ENCODE results near the gene SOX18.

Gene SOX18

DNA sequence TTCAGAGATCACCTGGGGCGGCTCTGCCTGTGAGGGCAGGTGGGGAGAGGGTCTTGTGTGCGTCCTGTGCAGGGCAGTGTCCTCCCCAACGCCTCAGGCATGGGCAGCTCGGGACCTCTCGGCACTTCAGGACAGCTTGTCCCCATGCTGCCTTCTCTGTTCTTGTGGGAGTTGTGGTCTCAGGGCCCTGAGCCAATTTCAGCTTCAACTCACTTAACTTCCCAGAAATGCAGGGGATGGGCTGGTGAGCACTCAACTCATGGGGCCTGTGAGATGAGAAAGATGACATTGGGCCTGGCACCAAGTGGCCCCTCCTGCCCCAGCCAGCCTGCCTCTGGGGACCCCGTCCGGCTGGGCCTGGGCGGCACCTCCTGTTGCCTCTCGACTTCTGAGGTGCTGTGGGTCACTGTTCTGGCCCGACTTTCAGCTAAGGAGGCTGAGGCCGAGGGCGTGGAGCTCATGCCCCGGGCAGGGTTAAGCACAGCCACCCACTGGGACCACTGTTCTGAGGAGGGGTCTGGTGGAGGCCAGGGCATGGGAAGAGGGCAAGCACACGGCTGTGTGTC lies 23.1 kb upstream of the SOX18 start:
- peaks cover 21% of the 10 kb centered on the region for H3K36me3 ChIP-seq (ENCODE audit: control insufficient read depth, insufficient read depth, low read length)
- no peaks in the 10 kb centered on the region for H3K9me3 ChIP-seq (ENCODE audit: control insufficient read depth, insufficient read depth, low read length)
- H3K27me3 ChIP-seq (ENCODE audit: control insufficient read depth, insufficient read depth, low read length): no peaks in the 10 kb centered on the region
- no peak overlapping the region for H3K9ac ChIP-seq (ENCODE audit: low read depth, low read length)
- peaks cover 2% of the 10 kb centered on the region for H3K4me1 ChIP-seq (ENCODE audit: control insufficient read depth, insufficient read depth, low read length)
- H3K4me3 ChIP-seq (ENCODE audit: low read depth, low read length): no peak overlapping the region

DNA sequence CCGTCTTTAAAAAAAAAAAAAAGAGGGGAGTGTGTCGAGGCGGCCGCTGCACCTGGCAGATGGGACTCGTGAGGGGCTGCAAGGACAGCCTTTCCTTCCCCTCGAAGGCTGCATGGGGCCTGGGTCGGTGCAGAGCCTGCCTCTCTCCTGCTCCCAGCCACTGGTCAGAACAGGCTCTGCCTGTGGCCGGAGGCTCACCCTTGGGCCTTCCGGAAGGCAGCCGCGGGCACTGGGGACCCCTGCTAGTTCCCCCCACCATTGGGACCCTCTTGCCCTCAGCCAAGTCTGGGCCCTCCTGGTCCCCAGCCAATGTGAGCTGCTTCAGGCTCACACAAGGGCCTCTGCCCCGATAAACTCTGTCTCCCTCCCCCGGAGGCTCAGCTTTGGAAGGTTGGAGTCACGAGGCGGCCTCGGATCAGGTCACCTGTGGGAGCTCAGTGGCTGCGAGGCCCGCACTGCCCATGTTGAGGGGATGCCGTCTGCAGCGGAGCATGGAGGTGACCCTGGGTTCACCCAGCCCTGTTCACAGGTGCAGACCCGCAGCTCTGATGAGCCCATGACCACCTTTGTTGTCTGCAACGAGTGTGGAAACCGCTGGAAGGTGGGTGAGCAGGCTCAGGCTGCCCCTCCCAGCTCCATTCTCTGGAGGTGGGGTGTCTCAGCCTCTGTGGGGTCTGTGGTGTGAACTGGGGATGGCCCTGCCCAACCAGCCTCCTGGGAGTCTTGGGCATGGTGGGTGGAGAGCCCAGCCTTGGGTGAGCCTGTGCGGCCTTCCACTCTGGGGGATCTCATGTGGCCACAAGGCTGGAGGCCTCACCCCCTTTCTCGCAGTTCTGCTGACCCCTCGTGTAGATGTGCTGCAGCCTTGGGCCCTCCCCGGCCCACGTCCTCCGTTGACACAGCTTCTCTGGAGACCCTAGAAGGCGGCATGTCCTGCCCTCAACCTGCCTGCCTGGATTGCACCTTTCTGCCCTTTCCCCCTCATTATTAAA lies 22.2 kb upstream of the SOX18 start:
- Histone ChIP-seq H3K36me3 (ENCODE audit: control insufficient read depth, insufficient read depth, low read length) (peaks cover 21% of the 10 kb centered on the region), H3K4me1 (ENCODE audit: control insufficient read depth, insufficient read depth, low read length) (peaks cover 2% of the 10 kb centered on the region)

DNA sequence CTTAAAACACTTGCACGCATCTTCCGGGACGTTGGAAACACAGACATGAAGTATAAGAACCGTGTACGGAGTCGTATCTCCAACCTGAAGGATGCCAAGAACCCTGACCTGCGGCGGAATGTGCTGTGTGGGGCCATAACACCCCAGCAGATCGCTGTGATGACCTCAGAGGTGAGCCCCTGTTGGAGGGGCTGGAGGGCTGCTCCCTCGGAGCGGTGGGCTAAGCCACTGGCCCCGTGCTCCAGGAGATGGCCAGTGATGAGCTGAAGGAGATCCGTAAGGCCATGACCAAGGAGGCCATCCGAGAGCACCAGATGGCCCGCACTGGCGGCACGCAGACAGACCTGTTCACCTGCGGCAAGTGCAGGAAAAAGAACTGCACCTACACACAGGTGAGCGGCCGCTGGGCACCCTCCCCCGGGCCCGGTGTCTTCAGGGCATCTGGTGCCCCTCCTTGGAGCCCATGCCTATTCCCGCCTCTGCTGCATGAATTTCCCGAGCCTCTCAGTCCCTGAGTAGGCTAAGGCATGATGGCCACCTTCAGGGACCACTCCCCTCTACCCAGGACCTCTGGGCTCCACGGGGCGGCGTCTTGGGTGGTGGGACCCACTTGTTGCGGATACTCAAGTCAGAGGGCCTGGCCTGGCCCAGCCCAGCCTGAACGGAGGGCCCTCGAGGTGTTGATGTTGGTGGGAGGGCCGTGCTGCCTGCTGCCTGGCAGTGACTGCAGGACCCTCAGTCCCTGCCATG lies 21.0 kb upstream of the SOX18 start:
- H3K27me3 ChIP-seq (ENCODE audit: control insufficient read depth, insufficient read depth, low read length): no peaks in the 10 kb centered on the region
- no peak overlapping the region for H3K4me3 ChIP-seq (ENCODE audit: low read depth, low read length)
- peaks cover 21% of the 10 kb centered on the region for H3K36me3 ChIP-seq (ENCODE audit: control insufficient read depth, insufficient read depth, low read length)
- no peaks in the 10 kb centered on the region for H3K9me3 ChIP-seq (ENCODE audit: control insufficient read depth, insufficient read depth, low read length)
- peaks cover 2% of the 10 kb centered on the region for H3K4me1 ChIP-seq (ENCODE audit: control insufficient read depth, insufficient read depth, low read length)
- H3K9ac ChIP-seq (ENCODE audit: low read depth, low read length): no peak overlapping the region

More for the DNA sequence above, 22.2 kb upstream of the SOX18 start:
- H3K9me3 ChIP-seq (ENCODE audit: control insufficient read depth, insufficient read depth, low read length): no peaks in the 10 kb centered on the region
- H3K4me3 ChIP-seq (ENCODE audit: low read depth, low read length): no peak overlapping the region
- H3K27me3 ChIP-seq (ENCODE audit: control insufficient read depth, insufficient read depth, low read length): no peaks in the 10 kb centered on the region
- H3K9ac ChIP-seq (ENCODE audit: low read depth, low read length): no peak overlapping the region

DNA sequence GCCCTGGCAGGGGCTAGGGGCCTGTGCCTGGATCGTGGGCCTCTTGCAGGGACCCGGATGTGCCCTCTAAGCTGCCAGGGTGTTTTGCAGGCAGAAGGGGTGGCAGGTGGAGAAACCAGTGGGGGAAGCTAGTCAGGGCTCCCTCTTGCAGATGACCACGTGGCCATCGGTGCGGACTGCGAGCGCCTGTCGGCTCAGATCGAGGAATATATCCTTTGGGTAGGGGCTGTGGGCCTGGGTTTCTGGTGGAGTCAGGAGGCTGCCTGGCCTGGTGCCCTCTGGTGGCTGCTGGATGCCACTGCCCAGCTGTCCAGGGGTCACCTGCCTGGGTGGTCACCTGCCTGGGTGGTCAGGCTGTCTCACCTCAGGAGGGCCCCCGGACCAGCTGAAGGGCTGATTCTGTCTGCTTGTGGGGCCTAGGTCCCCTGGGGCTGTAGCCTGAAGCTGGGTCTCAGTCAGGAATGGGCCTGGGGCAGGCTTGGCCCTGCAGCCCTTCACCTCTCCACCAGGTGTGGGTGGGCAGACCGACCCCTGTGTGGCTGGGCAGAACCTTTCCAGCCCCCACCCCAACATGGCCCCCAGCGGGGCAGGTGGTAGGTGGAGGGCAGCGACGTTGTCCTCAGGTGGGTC lies 20.3 kb upstream of the SOX18 start:
- H3K9ac ChIP-seq (ENCODE audit: low read depth, low read length): no peak overlapping the region
- no peak overlapping the region for H3K4me3 ChIP-seq (ENCODE audit: low read depth, low read length)
- H3K9me3 ChIP-seq (ENCODE audit: control insufficient read depth, insufficient read depth, low read length): no peaks in the 10 kb centered on the region
- peaks cover 21% of the 10 kb centered on the region for H3K36me3 ChIP-seq (ENCODE audit: control insufficient read depth, insufficient read depth, low read length)
- no peaks in the 10 kb centered on the region for H3K27me3 ChIP-seq (ENCODE audit: control insufficient read depth, insufficient read depth, low read length)
- H3K4me1 ChIP-seq (ENCODE audit: control insufficient read depth, insufficient read depth, low read length): peaks cover 2% of the 10 kb centered on the region

DNA sequence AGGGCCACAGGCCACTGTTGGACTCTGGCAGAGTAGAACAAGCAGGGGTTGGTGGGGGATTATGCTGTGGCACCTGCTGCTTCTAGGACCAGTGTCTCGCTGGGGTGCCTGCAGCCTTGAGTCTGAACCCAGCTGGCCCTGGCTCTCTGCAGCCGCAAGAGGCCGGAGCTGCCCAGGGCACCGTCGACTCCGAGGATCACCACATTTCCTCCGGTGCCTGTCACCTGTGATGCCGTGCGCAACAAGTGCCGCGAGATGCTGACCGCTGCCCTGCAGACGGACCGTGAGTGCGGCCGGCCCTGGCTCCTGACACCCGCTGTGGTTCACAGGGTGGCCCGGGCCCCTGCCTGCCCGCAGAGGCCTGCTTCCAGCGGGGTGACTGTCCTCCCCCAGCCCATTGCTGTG lies 19.8 kb upstream of the SOX18 start:
- peaks cover 2% of the 10 kb centered on the region for H3K4me1 ChIP-seq (ENCODE audit: control insufficient read depth, insufficient read depth, low read length)
- no peaks in the 10 kb centered on the region for H3K9me3 ChIP-seq (ENCODE audit: control insufficient read depth, insufficient read depth, low read length)
- H3K4me3 ChIP-seq (ENCODE audit: low read depth, low read length): no peak overlapping the region
- no peak overlapping the region for H3K9ac ChIP-seq (ENCODE audit: low read depth, low read length)
- peaks cover 20% of the 10 kb centered on the region for H3K36me3 ChIP-seq (ENCODE audit: control insufficient read depth, insufficient read depth, low read length)
- H3K27me3 ChIP-seq (ENCODE audit: control insufficient read depth, insufficient read depth, low read length): no peaks in the 10 kb centered on the region

DNA sequence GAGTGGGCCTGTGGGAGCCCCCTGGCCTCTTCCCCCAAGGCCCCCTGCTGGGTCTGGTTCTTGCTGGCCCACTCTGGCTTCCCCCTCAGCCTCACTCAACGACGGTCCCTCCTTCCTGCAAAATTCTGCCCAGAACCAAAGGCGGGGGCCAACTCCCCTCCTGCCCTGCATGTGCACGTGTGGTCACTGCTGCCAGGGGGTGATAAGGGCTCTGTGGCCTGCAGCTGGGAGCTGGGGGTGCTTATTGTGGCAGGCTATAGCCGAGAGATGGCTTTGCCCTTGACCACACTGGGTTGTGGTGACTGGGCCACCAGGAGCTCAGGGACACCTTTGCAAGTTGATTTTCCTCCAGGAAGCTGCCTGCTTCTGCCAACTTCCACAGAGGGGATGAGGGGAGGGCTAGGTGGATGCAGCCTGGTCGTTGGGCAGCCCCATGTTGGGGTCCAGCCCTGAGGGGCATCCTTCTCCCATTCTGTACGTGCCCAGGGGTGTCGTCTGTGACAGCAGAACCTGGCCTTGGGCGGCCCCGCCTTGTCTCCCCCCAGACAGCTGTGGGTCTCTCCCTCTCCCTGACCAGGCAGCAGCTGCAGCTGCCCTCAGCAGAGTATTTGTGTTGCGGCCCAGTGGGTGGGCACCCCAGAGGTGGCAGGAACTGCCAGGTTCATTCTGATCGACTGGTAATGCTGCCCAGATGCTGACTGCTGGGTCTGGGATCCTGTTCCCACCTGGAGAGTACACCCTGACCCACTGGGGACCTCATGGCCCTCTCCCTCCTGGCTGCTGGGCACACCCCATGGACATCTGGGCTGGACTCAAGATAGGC lies 19.2 kb upstream of the SOX18 start:
- no peak overlapping the region for H3K9ac ChIP-seq (ENCODE audit: low read depth, low read length)
- H3K36me3 ChIP-seq (ENCODE audit: control insufficient read depth, insufficient read depth, low read length): peaks cover 14% of the 10 kb centered on the region
- H3K4me1 ChIP-seq (ENCODE audit: control insufficient read depth, insufficient read depth, low read length): peaks cover 2% of the 10 kb centered on the region
- H3K4me3 ChIP-seq (ENCODE audit: low read depth, low read length): no peak overlapping the region
- no peaks in the 10 kb centered on the region for H3K27me3 ChIP-seq (ENCODE audit: control insufficient read depth, insufficient read depth, low read length)
- H3K9me3 ChIP-seq (ENCODE audit: control insufficient read depth, insufficient read depth, low read length): no peaks in the 10 kb centered on the region

DNA sequence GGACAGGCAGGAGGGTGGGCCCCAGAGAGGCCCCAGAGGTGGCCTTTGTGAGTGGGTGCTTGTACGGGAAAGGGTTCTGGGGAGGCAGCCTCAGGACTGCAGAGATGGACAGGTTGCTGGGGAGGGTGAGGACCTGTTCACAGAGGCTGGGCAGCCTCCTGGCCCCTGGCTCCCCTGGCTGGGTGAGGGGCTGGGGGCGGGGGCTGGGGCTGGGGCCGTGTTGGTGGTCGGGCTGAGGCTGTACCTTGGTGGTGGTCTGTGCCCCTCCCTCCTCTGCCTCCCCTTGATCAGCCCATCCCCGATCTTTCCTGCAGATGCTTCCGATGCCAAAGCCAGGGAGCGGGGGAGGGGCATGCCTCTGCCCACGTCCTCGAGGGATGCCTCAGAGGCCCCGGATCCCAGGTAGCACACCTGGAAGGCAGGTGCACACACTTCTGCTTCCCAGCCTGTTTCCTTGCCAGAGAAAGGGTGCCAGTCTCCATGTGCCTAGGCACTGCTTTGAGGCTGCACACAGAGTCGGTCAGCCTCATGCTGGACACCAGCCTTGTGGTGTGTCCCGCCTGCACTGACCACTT lies 18.4 kb upstream of the SOX18 start:
- H3K27me3 ChIP-seq (ENCODE audit: control insufficient read depth, insufficient read depth, low read length): no peaks in the 10 kb centered on the region
- no peak overlapping the region for H3K4me3 ChIP-seq (ENCODE audit: low read depth, low read length)
- peaks cover 2% of the 10 kb centered on the region for H3K4me1 ChIP-seq (ENCODE audit: control insufficient read depth, insufficient read depth, low read length)
- H3K9ac ChIP-seq (ENCODE audit: low read depth, low read length): no peak overlapping the region
- peaks cover 10% of the 10 kb centered on the region for H3K36me3 ChIP-seq (ENCODE audit: control insufficient read depth, insufficient read depth, low read length)
- no peaks in the 10 kb centered on the region for H3K9me3 ChIP-seq (ENCODE audit: control insufficient read depth, insufficient read depth, low read length)

DNA sequence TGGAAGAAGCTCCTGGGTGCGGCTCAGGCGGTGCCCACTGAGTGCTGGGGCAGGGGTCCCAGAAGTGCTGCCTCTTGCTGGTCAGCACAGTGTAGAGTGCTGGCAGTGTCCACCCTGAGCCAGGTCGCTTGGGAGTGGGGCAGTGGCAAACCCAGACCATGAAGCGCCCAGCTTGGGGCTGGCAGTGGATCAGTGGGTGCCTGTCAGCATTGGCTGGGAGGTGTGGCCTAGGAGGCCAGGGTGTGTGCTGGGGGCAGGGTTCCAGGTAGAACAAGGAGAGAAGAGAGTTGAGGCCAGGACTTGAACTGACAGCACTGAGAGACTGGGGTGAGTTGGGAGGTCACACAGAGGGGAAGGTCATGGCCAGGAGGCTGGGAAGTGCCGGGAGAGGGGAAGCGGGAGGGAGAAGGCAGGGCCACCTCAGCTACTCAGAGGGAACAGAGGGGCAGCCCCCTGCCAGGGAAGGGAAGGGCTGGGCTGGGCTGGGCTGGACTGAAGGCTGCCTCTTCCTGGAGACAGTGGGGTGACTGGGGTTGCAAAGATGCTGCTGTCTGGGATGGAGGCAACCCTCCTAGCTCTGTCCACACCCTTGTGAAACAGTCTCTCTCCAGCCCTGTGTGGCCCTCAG lies 17.7 kb upstream of the SOX18 start:
- H3K4me3 ChIP-seq (ENCODE audit: low read depth, low read length): no peak overlapping the region
- no peaks in the 10 kb centered on the region for H3K9me3 ChIP-seq (ENCODE audit: control insufficient read depth, insufficient read depth, low read length)
- peaks cover 9% of the 10 kb centered on the region for H3K36me3 ChIP-seq (ENCODE audit: control insufficient read depth, insufficient read depth, low read length)
- H3K4me1 ChIP-seq (ENCODE audit: control insufficient read depth, insufficient read depth, low read length): peaks cover 2% of the 10 kb centered on the region
- H3K9ac ChIP-seq (ENCODE audit: low read depth, low read length): no peak overlapping the region
- no peaks in the 10 kb centered on the region for H3K27me3 ChIP-seq (ENCODE audit: control insufficient read depth, insufficient read depth, low read length)

DNA sequence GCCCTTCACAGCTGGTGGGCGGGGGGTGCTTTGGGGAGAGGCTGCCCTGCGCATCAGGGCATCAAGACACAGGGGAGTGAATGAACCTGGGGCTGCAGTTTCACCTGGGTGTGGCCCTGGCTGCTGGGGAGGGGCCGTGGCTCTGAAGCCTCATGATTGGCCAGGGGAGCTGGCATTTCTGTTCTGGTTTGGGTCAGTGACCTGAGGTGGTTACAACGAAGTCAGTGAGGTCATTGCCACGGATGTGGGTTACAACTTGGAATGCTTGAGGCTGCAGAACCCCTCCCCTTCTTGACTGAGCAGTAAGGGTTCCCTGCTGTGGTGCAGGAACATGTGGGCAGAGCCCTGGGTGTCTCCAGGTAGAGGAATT lies 16.5 kb upstream of the SOX18 start:
- Histone ChIP-seq H3K9me3 (ENCODE audit: control insufficient read depth, insufficient read depth, low read length) (no peaks in the 10 kb centered on the region), H3K4me1 (ENCODE audit: control insufficient read depth, insufficient read depth, low read length) (peaks cover 2% of the 10 kb centered on the region), H3K27me3 (ENCODE audit: control insufficient read depth, insufficient read depth, low read length) (no peaks in the 10 kb centered on the region), H3K36me3 (ENCODE audit: control insufficient read depth, insufficient read depth, low read length) (peaks cover 6% of the 10 kb centered on the region), H3K9ac (ENCODE audit: low read depth, low read length) (no peak overlapping the region), H3K4me3 (ENCODE audit: low read depth, low read length) (no peak overlapping the region)

DNA sequence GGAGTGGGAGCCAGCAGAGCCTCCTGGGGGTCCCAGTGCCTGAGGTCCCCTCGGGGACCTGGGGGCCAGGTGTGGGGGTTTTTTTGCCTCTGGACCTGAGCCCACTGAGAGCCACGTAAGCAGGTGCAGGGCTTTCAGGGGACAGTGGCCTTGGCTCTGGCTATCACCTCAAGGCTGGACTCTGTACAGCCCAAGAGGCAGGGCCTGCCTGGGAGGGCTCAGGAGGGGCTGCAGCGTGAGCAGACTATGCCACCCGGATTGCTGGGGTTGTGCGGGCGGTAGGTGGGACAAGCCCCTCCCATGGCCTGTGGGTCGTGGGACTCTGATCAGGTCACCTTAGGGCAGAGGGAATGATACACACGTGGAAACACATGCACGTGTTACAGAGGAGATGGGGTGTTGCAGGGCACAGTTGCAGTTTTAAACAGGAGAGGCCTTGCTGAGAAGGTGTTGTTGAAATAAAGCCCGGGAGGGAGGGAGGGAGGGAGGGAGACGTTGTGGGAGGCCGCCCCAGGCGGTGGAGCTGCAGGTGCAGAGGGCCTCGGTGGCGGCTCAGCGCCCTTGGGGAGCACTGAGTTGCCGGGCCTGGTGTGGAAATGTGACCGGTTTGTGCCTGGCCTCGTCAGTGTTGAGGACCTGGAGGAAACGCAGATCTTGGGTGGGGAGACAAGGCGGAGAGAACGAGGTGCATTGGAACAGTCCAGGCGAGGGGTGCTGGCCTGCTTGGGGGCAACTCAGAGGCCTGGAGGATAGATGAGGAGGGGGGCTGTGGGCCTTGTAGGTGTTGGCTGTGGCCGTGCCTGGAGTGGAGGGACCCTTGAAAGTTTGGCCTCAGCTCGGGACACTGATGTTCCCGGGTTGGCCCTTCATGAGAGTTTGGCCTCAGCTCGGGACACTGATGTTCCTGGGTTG lies 15.9 kb upstream of the SOX18 start:
- H3K9ac ChIP-seq (ENCODE audit: low read depth, low read length): no peak overlapping the region
- no peaks in the 10 kb centered on the region for H3K27me3 ChIP-seq (ENCODE audit: control insufficient read depth, insufficient read depth, low read length)
- H3K36me3 ChIP-seq (ENCODE audit: control insufficient read depth, insufficient read depth, low read length): peaks cover 6% of the 10 kb centered on the region
- no peak overlapping the region for H3K4me3 ChIP-seq (ENCODE audit: low read depth, low read length)
- H3K9me3 ChIP-seq (ENCODE audit: control insufficient read depth, insufficient read depth, low read length): no peaks in the 10 kb centered on the region
- peaks cover 2% of the 10 kb centered on the region for H3K4me1 ChIP-seq (ENCODE audit: control insufficient read depth, insufficient read depth, low read length)

All from iPS-15b (cell line).